ENCODE measurements around the gene ZSWIM6. TPM values are rescaled to one million over a fixed set of nuclear protein-coding genes. Genes with fewer than 3 reads are reported as not detected.

Gene ZSWIM6
- total RNA-seq, 1 experiment from 2014 or later, result 3.4 TPM

GRCh38 chr5:61308712-61309111 lies 23.3 kb upstream of the ZSWIM6 start:
- H3F3A ChIP-seq (ENCODE audit: low read length, unreplicated experiment), result peaks cover 8% of the 10 kb centered on the region
- H3K79me2 ChIP-seq (ENCODE audit: low read length), result peaks cover 7% of the 10 kb centered on the region
- H2AFZ ChIP-seq (ENCODE audit: low read length), result no peak overlapping the region
- H3K4me3 ChIP-seq (ENCODE audit: low read length), result no peak overlapping the region
- peaks cover 58% of the 10 kb centered on the region for H3K4me1 ChIP-seq (ENCODE audit: insufficient read depth, low read length)
- H3K27ac ChIP-seq (ENCODE audit: low read length), result no peak overlapping the region
- POLR2A ChIA-PET (ENCODE audit: unreplicated experiment), result no interaction called here
- no peak overlapping the region for H3K4me2 ChIP-seq (ENCODE audit: low read length)
- H3K9ac ChIP-seq (ENCODE audit: low read length), result no peak overlapping the region
- no peaks in the 10 kb centered on the region for H3K9me3 ChIP-seq (ENCODE audit: low read length)
- H3K9me2 ChIP-seq (replicated peaks; ENCODE audit: low read length), result no peaks in the 10 kb centered on the region
- intact Hi-C loops (cut with micrococcal nuclease), result no loop called here
- BruUV-seq (replicated peaks), result no TSS peak
- no peaks in the 10 kb centered on the region for H4K20me1 ChIP-seq (ENCODE audit: low read length)
- no peak for DNase-seq
- H3K27me3 ChIP-seq (ENCODE audit: low read length), result no peaks in the 10 kb centered on the region
- no peak for ATAC-seq
- no peak for TF ChIP-seq EZH2phosphoT487 (IDR thresholded peaks at IDR 0.05; ENCODE audit: borderline replicate concordance, low read length)
- TF ChIP-seq CTCF (conservative IDR thresholded peaks at IDR 0.05; ENCODE audit: low read depth, low read length), result no peak
- TF ChIP-seq EZH2 (IDR thresholded peaks at IDR 0.05; ENCODE audit: low read length, unreplicated experiment), result no peak
- H3K36me3 ChIP-seq (ENCODE audit: low read depth, low read length), result no peaks in the 10 kb centered on the region
- CTCF ChIA-PET, result no interaction called here

GRCh38 chr5:61309115-61309514 lies 22.9 kb upstream of the ZSWIM6 start:
- H3K27ac ChIP-seq (ENCODE audit: low read length), result no peak overlapping the region

More at GRCh38 chr5:61309115-61309514, 22.9 kb upstream of the ZSWIM6 start:
- ChIA-PET CTCF (no interaction called here), POLR2A (ENCODE audit: unreplicated experiment) (no interaction called here)
- H3F3A ChIP-seq (ENCODE audit: low read length, unreplicated experiment), result peaks cover 8% of the 10 kb centered on the region
- H2AFZ ChIP-seq (ENCODE audit: low read length), result no peak overlapping the region
- ATAC-seq (no peak), DNase-seq (no peak)
- H4K20me1 ChIP-seq (ENCODE audit: low read length), result no peaks in the 10 kb centered on the region
- H3K27me3 ChIP-seq (ENCODE audit: low read length), result no peaks in the 10 kb centered on the region
- H3K36me3 ChIP-seq (ENCODE audit: low read depth, low read length), result no peaks in the 10 kb centered on the region
- TF ChIP-seq EZH2phosphoT487 (IDR thresholded peaks at IDR 0.05; ENCODE audit: borderline replicate concordance, low read length) (no peak), EZH2 (IDR thresholded peaks at IDR 0.05; ENCODE audit: low read length, unreplicated experiment) (no peak), CTCF (conservative IDR thresholded peaks at IDR 0.05; ENCODE audit: low read depth, low read length) (no peak)
- H3K4me1 ChIP-seq (ENCODE audit: insufficient read depth, low read length), result peaks cover 57% of the 10 kb centered on the region
- no peaks in the 10 kb centered on the region for H3K9me3 ChIP-seq (ENCODE audit: low read length)
- peaks cover 3% of the 10 kb centered on the region for H3K79me2 ChIP-seq (ENCODE audit: low read length)
- no peak overlapping the region for H3K9ac ChIP-seq (ENCODE audit: low read length)
- BruUV-seq (replicated peaks), result no TSS peak
- no peaks in the 10 kb centered on the region for H3K9me2 ChIP-seq (replicated peaks; ENCODE audit: low read length)
- H3K4me2 ChIP-seq (ENCODE audit: low read length), result no peak overlapping the region
- H3K4me3 ChIP-seq (ENCODE audit: low read length), result no peak overlapping the region
- intact Hi-C loops (cut with micrococcal nuclease), result no loop called here

Measured in PC-3 (cell line).